Activated CD4-positive, alpha-beta T cell treated with anti-CD3 and anti-CD28 coated beads for 24 hours (primary cell): Measurements from ENCODE around the gene LRRC4C.

Experiments used
- DNase-seq, 2 donors: peaks; one replicate each; pipeline ENCODE4 v3.0.0-alpha.2; 2020; ENCODE audit warnings: low read depth in 2 of 2

LRRC4C gene

DNA sequence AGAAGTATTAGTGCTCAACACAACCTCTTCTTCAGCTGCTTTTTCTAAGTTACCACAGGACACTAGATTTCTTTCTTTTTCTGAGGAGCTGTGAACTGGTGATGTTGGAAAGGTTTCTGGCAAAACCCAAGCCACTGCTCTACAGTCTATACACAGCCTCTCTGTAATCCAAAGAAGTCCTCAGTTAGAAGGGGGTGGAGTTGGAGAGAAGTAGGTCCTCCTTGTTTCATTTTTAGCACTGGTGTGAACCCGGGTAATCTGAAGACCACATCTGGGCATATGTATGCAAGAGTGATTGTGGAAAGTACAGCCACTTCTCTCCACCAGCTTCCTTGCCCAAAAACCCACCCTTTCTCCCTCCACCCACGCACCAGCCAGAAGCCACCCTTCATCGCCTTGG, 1168.1 kb downstream of the LRRC4C start:
- DNase-seq = no peak

DNA sequence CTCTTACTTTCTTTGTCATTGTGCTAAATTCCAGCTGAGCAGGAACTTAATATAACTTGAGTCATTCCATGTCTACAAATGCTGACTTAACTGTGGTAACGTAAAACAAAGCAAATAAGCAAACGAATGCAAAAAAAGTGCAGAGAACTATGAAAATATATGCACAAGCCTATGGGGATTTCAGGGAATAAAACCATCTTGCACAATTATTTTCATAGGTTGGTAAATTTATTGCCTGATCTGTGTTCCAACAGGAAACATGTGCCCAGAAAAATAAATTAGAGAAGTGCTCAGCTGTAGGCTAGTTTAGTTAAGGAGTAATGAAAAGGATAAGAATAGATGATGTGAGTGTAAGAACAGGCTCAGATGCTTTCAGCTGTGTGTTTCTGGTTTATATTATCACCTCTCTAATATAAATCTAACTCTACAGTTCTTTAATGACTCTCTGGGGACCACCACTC, 1169.3 kb downstream of the LRRC4C start:
- no peak for DNase-seq

DNA sequence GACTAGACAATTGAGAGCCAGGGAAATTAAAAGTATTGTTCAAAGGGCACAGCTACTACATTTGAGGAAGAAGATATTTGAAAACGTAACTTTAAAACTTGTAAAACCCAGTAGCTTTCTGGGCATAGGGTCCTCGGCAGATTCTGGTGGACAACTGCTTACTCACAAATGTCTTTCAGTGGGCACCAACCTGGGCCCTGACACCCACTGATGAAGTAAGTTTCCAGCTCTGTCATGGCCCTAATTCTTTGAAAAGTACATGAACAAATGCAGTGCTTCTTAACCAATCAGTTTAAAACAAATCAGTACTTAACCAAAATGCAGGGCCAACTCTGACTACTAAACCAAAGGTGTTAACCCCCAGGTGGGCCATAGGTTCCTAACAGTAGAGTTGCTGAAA, 1170.1 kb downstream of the LRRC4C start:
- no peak for DNase-seq

DNA sequence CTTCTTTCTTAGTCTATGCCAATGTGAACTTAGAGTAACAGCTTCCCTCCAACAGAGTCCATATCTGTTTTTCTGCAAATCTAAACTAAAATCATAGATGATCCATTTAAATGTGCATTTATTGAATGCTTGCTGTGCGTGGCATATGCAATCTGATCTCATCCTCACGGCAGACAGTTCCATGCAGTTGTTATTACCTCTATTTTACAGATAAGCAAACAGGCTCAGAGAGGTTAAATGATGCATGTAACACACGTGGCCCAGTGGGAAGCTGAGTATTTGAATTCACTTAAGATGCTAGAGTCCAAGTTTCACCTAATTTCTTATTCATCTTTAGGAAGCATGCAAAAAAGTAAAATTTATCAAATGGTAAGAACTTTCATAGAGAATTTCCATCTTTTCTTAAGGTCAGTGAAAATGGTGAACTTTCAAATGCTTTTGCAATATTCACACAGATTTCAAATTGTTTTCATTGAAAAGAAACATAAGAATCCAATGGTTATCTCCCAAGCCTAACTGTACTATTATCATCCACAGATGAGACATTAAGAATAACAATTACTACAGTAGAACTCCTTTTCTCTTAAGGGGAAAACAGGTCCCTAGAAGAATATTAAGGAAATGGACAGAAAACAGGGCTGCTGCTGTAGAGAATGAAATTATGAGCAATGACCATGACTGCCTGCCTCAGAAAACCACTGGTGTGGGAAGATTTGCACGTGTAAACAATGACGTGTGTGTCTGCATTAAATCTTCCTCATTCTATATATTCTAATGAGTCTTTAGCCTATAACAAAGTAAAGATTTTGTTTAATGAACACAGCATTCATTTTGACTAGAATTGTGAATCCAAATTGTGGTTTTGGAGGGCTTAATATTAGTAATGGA, 1171.3 kb downstream of the LRRC4C start:
- DNase-seq = no peak

DNA sequence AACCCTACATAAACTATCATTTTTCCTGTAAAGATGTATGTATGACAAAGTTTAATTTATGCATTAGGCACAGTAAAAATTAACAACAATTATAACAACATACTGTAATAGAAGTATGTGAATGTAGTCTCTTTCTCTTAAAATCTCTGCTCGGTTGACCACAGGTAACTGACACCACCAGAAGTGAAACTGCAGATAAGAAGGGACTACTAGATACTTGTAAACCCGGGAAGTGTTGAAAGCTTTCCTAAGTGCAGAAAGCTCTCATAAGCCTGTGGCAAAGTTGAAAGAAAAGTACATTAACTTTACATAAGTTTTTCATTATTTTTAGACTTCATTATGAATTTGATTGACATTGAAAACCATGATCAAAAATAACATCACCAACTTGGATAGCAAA, 1173.3 kb downstream of the LRRC4C start:
- DNase-seq = no peak

DNA sequence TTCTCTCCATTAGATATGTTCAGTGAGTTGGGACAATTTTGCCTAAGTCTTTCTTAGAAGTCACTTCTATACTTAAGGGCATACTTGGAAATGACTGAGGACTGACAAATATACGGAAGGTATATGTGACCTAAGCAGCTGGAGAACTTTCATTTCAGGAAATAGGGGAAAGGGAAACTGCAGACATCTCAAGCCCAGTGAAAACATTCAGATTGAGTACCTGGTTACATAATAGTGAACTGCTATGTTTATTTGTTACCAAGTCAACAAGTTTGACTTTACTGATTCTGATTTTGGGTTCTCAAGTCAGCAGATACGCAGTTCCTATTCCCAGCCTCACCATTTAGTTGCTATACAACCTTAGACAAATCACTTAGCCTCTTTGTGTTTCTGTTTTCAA, 1173.9 kb downstream of the LRRC4C start:
- DNase-seq = no peak

DNA sequence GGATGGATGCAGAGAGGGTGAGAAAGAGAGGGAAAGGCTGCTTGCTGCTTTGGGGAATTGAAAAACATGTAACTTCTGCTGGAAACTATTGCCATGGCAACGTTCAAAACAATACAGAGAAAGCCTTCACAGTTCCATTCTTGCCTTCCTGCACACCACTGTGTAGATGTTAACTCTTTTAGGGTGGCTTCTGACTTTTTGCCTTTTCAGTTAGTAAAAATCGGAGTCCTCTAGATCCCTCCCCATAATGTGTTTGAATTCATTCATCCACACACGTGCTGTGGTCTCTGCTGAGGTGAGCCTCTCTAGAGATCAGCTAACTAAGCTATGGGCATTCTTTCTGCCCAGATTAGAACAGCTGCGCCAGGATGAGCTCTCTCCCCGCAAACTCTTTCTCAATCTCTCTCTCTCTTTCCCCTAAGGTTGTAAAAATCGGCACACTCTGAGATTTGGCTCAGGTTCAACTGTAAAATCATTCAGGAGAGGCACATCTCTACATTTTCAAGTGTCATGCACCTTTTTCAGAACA, 1178.3 kb downstream of the LRRC4C start:
- no peak for DNase-seq

DNA sequence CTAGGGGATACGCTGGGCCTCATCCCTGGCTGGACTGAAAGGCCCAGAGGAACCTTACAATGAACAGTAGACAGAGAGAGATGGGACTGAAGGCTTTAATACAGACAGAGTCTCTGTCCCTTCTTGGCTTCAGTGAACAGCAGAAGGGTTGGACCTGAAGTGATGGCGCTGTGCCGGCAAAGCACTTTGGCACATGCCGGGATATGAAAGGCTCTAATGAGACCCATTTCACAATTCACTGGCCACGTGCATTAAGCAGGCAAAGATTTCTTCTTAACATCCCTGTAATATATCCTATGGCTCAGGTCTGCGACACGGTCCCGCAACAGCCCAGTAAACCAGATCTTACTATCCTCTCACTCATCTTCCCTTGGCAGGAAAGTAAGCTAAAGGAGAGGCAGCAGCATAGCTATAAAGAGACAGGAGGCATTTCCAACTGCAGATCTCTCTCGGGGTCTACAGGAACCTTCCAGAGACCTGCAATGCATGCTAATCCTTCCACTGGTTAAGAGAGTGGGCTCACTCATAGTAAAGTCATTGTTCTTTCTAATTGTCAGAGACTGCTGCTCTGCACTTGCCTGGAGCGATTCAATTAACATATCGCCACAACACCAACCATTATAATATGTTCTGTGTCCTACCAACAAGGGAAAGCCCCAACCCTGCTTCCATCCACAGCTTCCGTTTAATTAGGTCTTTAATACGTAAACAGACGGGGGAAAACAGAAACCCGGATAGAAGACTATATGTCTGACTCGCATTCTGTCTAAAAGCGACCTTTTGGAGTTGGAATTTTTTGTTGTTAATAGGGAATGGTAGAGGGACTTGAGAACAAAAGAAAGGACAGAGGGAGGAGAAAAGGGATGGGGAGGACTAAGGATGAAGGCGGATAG, 1179.0 kb downstream of the LRRC4C start:
- DNase-seq = no peak

DNA sequence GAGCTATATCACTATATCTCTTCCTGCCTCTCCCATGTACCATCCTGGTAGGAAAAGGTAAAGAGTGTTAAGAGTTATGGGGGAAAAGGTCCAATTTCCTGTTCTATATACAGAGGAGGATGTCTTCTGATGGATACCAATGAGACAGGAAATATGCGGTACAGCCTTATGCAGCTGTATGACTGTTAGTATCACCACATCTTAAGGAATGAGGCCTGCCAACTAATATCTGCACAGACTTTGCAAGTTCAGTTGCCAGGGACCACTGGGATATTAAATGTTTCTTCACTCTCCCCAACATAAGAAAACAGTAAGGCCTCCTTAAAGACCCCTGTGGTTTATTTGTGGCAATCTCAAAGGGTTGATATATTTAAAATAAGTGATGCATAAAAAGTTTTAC, 1182.5 kb downstream of the LRRC4C start:
- DNase-seq = no peak

DNA sequence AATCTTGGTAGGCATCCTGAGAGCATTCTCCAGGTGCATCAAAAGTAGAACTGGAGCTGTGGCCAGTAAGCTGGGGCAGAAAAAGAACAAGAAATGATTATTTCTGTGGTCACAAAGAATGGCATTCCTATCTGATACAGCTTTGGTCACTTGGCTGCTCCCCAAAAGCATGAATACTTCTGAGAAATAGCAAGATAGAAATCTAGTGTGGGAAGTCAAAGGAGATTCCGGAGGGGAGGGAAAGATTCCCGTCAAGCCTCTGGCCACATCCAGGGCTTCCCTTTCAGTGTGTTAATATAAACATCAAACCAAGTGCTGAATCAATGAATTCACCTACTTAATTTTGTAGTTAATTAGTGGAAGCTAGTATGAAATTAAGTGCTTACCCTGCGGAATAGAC, 1185.4 kb downstream of the LRRC4C start:
- DNase-seq = no peak

DNA sequence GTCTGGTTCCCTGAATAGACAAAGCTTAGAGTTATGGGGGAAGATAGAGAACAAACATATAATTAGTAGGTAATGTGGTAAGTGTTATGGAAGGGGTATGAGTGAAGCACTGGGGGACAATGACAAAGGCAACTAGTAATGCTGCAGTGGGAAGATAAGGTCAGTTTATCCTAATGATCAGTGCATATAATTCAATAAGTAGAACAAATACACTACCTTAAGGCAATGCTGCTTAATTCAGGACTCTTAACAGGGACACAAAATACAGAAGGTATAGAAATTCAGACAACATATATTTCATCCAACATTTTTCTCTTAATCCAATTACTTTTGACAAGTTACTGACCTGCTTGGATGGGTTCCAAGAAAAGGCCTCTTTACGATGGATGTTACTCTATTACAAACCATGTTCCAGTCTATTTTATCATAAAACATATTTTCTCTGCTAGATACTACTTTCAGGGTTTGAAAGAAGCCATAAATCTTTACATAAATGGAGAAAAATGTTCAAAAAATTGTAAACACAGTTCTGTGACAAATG, 1186.2 kb downstream of the LRRC4C start:
- DNase-seq = no peak

DNA sequence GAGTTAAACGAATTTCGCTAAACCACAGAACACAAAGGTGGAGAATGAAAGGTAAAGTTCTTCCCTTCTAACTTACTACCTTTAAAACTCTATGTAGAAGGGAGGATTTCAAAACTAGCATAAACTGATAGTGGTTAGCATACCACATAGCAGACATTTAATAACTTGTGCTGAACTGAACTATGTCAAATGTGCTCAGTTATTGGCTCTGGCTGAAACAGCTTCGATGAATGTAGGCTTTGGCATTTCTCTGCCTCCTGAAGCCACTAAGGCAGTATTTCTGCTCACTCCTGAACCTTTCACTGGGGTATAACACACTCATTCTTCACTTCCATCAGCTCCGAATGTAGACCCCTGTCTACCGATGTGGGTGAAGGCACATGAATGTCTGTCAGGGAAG, 1188.1 kb downstream of the LRRC4C start:
- DNase-seq = no peak

DNA sequence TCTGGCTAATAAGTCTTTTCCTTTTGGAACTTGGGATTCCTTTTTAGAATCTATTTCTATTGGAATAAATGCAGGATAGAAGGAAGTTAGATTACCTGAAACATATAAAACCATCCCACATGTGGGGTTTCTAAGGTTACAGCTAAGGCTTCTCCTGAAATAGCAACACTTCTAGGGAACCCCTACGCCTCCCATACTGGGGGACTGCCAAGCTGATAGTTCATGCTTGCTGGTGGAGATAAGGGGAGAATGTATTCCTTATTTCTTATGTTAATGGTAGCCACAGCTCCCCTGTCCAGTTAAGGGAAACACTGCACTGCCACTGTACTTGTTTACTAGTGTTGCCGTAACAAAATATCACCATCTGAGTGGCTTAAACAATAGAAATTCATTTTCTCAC, 1189.6 kb downstream of the LRRC4C start:
- DNase-seq = no peak

DNA sequence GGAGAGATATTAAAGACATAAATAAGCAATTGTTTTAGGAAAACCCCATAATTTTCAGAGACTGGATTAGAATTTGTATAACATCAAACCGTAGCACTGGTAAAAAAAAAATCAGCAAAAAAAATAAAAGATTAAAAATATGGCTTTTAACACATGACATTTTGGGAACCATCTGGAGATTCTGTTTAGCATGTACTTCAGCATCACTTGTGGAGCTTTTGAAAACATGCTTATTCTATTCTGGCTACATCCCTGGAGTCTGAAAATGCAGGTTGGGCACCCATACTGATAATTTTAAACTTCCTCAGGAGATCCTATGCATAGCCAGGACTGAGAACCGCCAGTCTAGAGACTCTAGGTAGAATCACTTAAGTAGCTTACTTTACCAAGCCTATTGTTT, 1190.9 kb downstream of the LRRC4C start:
- DNase-seq = no peak

DNA sequence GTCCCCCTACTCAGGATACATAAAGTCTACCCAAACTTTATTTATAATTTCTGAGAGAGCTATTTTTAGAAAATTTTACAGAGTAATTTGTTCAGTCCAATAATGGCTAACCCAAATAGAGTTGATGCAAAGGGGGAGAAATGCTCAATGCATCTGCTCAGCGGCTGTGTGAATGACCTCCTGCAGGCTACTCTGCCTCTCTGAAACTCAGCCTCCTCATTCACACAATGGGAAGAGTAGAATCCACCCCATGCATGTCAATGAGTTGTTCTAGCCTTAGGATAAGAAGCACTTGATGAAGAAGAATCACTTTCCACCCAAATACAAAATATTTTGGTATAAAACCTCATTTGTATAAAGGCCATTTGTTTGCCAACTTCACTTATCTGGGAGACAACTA, 1204.0 kb downstream of the LRRC4C start:
- DNase-seq = no peak

DNA sequence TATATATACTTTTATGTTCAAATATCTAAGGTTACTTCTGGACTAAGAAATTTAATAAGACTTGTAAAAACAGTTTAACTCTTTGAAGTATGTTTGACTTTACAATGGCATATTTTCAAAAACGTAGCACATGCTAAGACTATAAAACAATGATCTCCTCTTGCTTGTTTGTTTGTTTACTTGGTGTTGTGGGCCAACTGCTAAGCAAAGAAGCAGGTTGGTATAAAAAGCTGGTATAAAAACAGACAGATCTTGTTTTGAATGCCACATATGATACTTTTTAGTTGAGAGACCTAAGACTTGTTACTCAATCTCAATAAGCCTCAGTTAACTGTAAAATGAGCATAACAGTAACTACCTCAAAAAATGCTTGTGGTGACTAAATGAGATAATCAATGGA, 1206.3 kb downstream of the LRRC4C start:
- no peak for DNase-seq

DNA sequence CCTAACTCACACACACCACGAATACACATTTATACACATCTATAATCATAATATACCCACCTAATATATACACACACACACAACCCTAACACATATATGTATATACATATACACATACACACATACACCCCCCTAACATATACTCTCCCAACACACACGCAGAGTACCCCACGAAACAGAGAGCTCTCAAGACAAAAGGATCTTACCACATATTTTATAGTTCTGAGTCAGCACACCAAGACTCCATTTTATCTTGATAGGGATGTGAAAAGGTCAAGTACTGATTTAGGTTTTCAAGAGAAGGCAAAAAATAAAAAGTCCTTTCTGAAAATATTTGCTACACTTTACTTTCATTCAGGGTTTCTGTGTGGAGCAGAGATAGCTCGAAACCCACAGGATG, 1207.2 kb downstream of the LRRC4C start:
- DNase-seq = no peak

DNA sequence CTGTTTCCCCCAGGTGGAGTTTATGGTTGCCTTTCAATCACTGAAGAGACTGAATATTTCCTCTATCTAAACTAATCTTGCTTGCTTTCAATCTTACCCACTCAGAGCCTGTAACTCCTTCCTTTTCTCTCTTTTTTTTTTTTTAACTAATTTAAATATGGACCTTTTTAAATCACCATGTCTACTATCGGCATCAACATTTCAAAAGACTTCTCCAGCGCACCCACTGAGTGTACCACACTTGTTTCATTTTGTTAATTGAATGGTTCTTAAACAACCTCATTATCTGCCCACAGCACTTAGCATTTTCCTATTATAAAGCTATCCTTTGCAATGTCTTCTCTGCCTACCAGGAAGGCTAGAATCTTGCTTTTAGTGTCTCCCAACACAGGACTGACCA, 1212.5 kb downstream of the LRRC4C start:
- DNase-seq = no peak

DNA sequence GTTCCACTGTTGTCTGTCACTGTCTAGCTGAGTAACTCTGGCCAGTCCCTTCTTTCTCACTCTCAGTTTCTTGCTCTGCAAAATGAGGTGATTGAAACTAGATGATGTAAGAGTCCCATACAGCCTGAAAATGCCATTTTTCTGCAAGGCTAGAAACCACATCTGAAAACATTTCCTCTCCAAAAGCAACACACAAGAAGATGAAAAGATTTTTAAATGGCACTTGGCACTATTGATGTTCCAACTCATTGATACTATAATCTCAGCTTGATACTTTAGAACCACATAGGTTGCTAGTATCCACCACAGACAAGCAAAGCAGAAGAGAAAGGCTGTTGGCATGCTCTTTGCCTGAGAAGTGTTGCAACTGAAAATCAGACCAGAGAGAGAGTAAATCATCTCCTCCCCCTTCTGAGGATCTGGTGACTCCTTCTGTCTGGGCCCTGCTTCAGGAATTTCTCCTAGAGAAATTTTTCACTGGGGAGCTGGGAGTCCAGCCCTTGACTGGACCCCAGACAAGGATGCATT, 1217.9 kb downstream of the LRRC4C start:
- no peak for DNase-seq

DNA sequence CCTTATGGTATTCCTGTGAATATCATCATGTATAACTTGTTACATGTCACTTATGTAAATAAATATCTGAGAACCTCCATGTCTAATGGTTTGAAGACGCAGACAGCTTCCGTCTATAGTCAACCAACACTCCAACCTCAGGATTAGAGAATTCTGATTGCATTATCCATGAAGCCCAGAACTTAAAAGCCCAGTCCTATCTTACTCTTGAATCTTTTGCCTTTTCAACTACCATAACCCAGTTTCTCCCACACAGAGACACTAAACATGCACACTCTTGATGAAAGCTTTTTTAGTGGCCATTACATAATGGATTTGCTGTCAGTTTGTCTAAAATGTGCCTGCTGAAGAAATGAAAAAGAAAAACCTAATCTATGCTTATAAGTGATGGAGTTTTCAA, 1219.2 kb downstream of the LRRC4C start:
- DNase-seq = no peak

DNA sequence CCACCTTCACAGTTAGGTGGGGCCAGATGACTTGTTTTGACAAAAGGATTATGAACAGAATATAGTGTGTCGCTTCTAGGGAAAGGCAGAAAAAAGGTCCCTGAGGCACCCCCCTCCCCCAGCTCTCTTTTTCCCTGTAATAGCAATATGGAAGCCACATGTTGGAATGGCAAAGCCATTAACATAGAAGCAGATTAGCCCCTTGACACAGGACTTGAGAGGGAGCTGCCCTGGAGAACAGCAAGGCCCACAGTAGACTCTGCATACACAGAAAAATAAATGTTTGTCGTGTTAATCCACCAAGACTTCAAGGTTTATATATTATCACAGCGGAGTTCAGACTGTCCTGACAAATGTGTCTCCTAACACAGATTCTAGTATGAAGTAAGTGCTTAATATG, 1222.9 kb downstream of the LRRC4C start:
- no peak for DNase-seq

DNA sequence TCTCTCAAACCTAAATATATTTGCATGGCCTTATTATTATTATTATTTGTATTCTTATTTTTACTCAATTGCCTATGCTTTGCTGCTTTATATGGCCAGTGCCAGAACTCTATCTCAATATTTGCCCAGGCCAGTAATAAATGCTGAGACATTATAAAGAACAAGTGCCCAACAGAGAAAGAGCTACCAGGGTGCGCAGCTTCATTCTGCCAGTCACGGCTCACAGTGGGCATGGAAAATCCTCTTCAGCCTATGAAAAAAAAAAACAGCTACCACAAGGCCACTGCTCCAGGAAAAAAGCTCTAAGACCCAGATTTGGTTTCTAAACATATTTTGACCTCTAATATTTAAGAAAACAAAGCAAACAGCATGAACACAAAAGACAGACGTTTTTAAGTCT, 1223.6 kb downstream of the LRRC4C start:
- no peak for DNase-seq
